H1 (cell line): ENCODE data around the gene LIPF. TPM values are rescaled to one million over a fixed set of nuclear protein-coding genes. Genes with fewer than 3 reads are reported as not detected.

Experiments
- CHD2 ChIP-seq: IDR thresholded peaks from 2 replicates; pipeline ENCODE4 v1.6.1; 2012; ENCODE audit warnings: low read length, improper control_type of control experiment
- CREB1 ChIP-seq: IDR thresholded peaks from 2 replicates; pipeline ENCODE4 v1.6.1; 2012; ENCODE audit warnings: inconsistent platforms
- GABPA ChIP-seq: IDR thresholded peaks from 2 replicates; pipeline ENCODE4 v1.6.1; 2011; ENCODE audit warnings: mild to moderate bottlenecking, low read length, moderate library complexity, borderline replicate concordance; ENCODE audit not compliant: insufficient read depth
- USF2 ChIP-seq: IDR thresholded peaks from 2 replicates; pipeline ENCODE4 v1.6.1; 2011; ENCODE audit warnings: low read length, improper control_type of control experiment
- polyA plus RNA-seq, 7 experiments: library from polyadenylated mRNA; depleted of rRNA in 3 of 7; stranded (reverse) in 5 of 7; unstranded in 2 of 7; fragments of >200 nt in 5 of 7; fragments of 200-250 nt in 2 of 7; gene quantifications; 1 replicate in 5 of 7; 2 replicates in 1 of 7; 4 replicates in 1 of 7; pipeline versions ENCODE4 v1.2.1 to v1.2.3, GENCODE V29; 2011 to 2013; ENCODE audit warnings: missing spikeins in 2 of 7, mixed read lengths in 2 of 7
- total RNA-seq: library from RNA; stranded (reverse); fragmentation: NEBNext Ultra II Directional; extraction: Animal tissue kit (Norgen Biotek cat#: 25700); gene quantifications from 2 replicates; pipeline ENCODE4 v1.2.1, GENCODE V29; 2021

Gene LIPF
- total and polyA plus RNA-seq, 2 of the 8 experiments (the other 6 are each of a cell fraction or from before 2014, with no cell fraction given), result not detected

DNA sequence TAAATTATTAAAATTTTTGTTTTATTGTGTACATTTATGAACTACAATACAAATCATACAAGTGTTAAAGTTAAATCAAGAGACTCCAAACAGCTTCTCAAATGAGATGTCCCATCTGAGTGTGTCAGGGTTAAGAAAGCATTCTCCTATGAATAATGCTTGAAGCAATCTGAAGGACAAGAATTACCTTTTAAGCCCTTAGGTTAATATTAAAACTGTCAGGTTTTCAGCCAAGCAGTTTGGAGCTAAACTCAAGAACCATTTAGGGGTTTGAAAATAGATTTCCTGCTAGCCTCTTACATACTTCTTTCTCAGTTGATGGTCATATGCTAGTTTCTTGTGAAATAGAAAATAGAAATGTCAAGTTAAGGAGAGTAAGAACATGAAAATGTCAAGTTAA is 39.4 kb upstream of the LIPF start (continued):
- TF ChIP-seq CREB1 (no peak), CHD2 (no peak), USF2 (no peak), GABPA (no peak)
